CD4-positive, alpha-beta memory T cell (primary cell): ENCODE results near the gene GNPTAB. TPM values are rescaled to one million over a fixed set of nuclear protein-coding genes. Genes with fewer than 3 reads are reported as not detected.

Experiments
- CTCF ChIA-PET: fragments of 350-600 bp; sonication (Branson Sonifier 250); formaldehyde crosslinking; loops from one replicate; lab custom pipeline; 2021; ENCODE audit warnings: inconsistent platforms; ENCODE audit not compliant: partially characterized antibody; lab: Charles Lee
- POLR2A ChIA-PET: fragments of 350-600 bp; sonication (Branson Sonifier 250); formaldehyde crosslinking; loops from one replicate; lab custom pipeline; 2021; ENCODE audit not compliant: partially characterized antibody; lab: Charles Lee
- DNase-seq, 5 donors: peaks; one replicate each; pipeline versions ENCODE4 v3.0.0 to v3.0.0-alpha.2; 2020 to 2022; ENCODE audit warnings: mixed read lengths in 1 of 5
- H3K27ac ChIP-seq: one replicate; pipeline ENCODE4 v1.7.0; 2013; ENCODE audit warnings: low read depth, low read length
- H3K27me3 ChIP-seq: 2 replicates; pipeline ENCODE4 v1.7.0; 2013; ENCODE audit warnings: mild to moderate bottlenecking, low read length, moderate library complexity; ENCODE audit not compliant: insufficient read depth
- H3K36me3 ChIP-seq: 2 replicates; pipeline ENCODE4 v1.7.0; 2013; ENCODE audit warnings: mild to moderate bottlenecking, low read length, moderate library complexity; ENCODE audit not compliant: insufficient read depth
- H3K4me1 ChIP-seq: 2 replicates; pipeline ENCODE4 v1.7.0; 2013; ENCODE audit warnings: mild to moderate bottlenecking, low read length, moderate library complexity; ENCODE audit not compliant: insufficient read depth
- H3K4me3 ChIP-seq, 2 donors: one replicate each; pipeline ENCODE4 v1.7.0; 2013; ENCODE audit warnings: low read length in 2 of 2, mild to moderate bottlenecking in 1 of 2
- H3K9me3 ChIP-seq, 2 donors: one replicate each; pipeline ENCODE4 v1.7.0; 2013; ENCODE audit warnings: low read length in 2 of 2, control low read depth in 1 of 2; ENCODE audit not compliant: control insufficient read depth in 1 of 2
- H3K27ac Mint-ChIP-seq, 7 donors: one replicate each; pipeline ENCODE4 v1.8.0; 2020 to 2021; ENCODE audit warnings: mixed read lengths in 7 of 7, mild to moderate bottlenecking in 6 of 7, inconsistent platforms in 3 of 7, moderate library complexity in 3 of 7
- H3K27me3 Mint-ChIP-seq, 2 donors: one replicate each; pipeline ENCODE4 v1.8.0; 2020 to 2021; ENCODE audit warnings: mixed read lengths in 2 of 2
- H3K36me3 Mint-ChIP-seq, 2 donors: one replicate each; pipeline ENCODE4 v1.8.0; 2020 to 2021; ENCODE audit warnings: mixed read lengths in 2 of 2, inconsistent platforms in 1 of 2, mild to moderate bottlenecking in 1 of 2
- H3K4me1 Mint-ChIP-seq, 4 donors: one replicate each; pipeline ENCODE4 v1.8.0; 2020 to 2021; ENCODE audit warnings: mixed read lengths in 4 of 4, mild to moderate bottlenecking in 1 of 4
- H3K4me3 Mint-ChIP-seq, 8 donors: one replicate each; pipeline ENCODE4 v1.8.0; 2020 to 2021; ENCODE audit warnings: mixed read lengths in 8 of 8, mild to moderate bottlenecking in 7 of 8, moderate library complexity in 6 of 8, inconsistent platforms in 3 of 8
- H3K9me3 Mint-ChIP-seq, 8 donors: one replicate each; pipeline ENCODE4 v1.8.0; 2020 to 2021; ENCODE audit warnings: mixed read lengths in 8 of 8, mild to moderate bottlenecking in 5 of 8, inconsistent platforms in 3 of 8, moderate library complexity in 1 of 8
- intact Hi-C: fragments of 100-400 bp; cut with micrococcal nuclease; formaldehyde crosslinking; loops from one replicate; pipeline ENCODE4 v1.15.1; 2023
- polyA plus RNA-seq, 2 donors: library from polyadenylated mRNA; unstranded; fragments of 300-500 nt; fragmentation: Illumina TruSeq; gene quantifications; one replicate each; pipeline ENCODE4 v1.2.3, GENCODE V29; 2021
- total RNA-seq, 2 experiments: library from RNA; stranded (reverse); gene quantifications; one replicate each; pipeline ENCODE4 v1.2.3, GENCODE V29; 2021

GNPTAB gene
- total and polyA plus RNA-seq, 4 experiments from 2014 or later: 15.3 to 42.8 (median 34.1) TPM

DNA sequence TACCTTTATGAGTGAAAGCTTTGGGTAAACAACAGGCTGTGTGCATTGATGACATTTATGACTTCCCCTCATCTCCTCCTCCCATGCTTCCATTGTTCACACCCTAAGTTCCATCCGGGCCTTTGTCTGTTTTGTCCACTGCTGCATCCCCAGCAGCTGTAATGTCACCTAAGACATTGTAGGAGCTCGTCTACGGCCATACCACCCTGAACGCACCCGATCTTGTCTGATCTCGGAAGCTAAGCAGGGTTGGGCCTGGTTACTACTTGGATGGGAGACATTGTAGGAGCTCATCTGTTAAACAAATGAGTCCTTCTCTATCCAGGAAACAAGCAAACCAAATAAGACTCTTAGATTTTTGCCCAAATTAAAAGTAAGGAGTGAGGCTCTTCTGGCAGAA is 51.1 kb downstream of the GNPTAB start:
- Histone ChIP-seq H3K27ac (no peak overlapping the region), H3K4me1 (no peaks in the 10 kb centered on the region), H3K4me3 (no peak overlapping the region), H3K9me3 (no peaks in the 10 kb centered on the region), H3K27me3 (no peaks in the 10 kb centered on the region), H3K36me3 (peaks cover 14% of the 10 kb centered on the region)
- ChIA-PET CTCF (interaction anchor here (1.0 to 7.5 kb wide), 7 partner anchors 11 to 60 kb away, joined by 3 to 97 read pairs (median 5); partner anchors contain the start of gene GNPTAB), POLR2A (no interaction called here)
- Mint-ChIP-seq H3K27me3 (no peaks in the 10 kb centered on the region), H3K4me1 (peaks cover 0 to 6% (median 1%) of the 10 kb centered on the region in 4 donors), H3K4me3 (no peak overlapping the region), H3K27ac (peak overlapping the region in 2 of 7 donors; percentile 15 to 61), H3K9me3 (no peaks in the 10 kb centered on the region), H3K36me3 (peaks cover 13 to 50% of the 10 kb centered on the region in 2 donors)
- intact Hi-C loops: loop anchor here (10.0 kb wide), 1 partner anchor 285 kb away; the partner anchor contains the start of gene WASHC3
- no peak for DNase-seq

DNA sequence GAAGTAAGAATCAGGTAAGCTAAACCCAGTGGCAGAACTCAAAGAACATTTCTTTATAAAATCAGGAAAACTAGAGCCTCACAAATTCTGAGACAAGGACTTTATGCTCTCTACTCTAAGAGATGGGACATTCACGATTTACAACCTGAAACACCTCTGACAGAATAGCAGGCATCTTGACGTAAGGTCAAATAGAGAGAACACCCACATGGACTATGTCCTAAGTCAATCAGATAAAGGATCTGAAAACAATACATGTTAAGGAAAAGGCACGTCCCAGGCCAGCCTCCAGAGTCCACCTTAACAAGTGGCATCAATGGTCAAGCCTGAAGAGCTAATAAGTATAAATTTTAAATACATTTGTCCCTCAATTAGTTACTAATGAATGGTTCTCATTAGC is 51.6 kb downstream of the GNPTAB start:
- no peaks in the 10 kb centered on the region for H3K27me3 Mint-ChIP-seq
- CTCF ChIA-PET: interaction anchor here (1.0 to 7.5 kb wide), 6 partner anchors 10 to 60 kb away, joined by 3 to 97 read pairs (median 7); partner anchors contain the start of gene GNPTAB
- H3K4me1 ChIP-seq: no peaks in the 10 kb centered on the region
- H3K4me1 Mint-ChIP-seq: peaks cover 0 to 6% (median 1%) of the 10 kb centered on the region in 4 donors
- H3K27me3 ChIP-seq: no peaks in the 10 kb centered on the region
- H3K9me3 Mint-ChIP-seq: no peaks in the 10 kb centered on the region
- intact Hi-C loops: loop anchor here (10.0 kb wide), 1 partner anchor 286 kb away; the partner anchor contains the start of gene WASHC3
- no peak overlapping the region for H3K4me3 ChIP-seq
- no peak overlapping the region for H3K27ac ChIP-seq
- H3K9me3 ChIP-seq: no peaks in the 10 kb centered on the region
- no peak overlapping the region for H3K4me3 Mint-ChIP-seq
- no peak for DNase-seq
- H3K36me3 ChIP-seq: peaks cover 14% of the 10 kb centered on the region
- peak overlapping the region in 4 of 7 donors; percentile 55 to 85 (median 62) for H3K27ac Mint-ChIP-seq
- H3K36me3 Mint-ChIP-seq: peaks cover 8 to 46% of the 10 kb centered on the region in 2 donors
- POLR2A ChIA-PET: no interaction called here

DNA sequence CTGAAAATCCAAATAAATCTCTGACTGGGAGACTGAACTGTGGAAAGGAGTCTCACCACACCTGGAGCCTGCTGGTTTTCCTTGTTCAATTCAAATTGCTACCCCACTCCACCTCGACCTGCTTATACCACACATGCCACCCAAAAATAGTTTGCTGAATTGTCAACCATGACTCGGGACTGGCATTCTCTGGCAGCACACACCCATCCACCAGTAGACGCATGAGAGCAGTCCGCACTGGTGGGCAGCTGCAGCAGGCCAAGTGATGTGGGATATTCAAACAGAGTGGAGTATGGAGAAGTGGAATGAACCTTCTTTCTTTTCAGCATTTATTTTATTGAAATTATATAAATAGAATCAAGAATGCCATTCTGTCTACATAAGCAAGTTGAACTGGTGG is 52.8 kb downstream of the GNPTAB start:
- H3K4me1 Mint-ChIP-seq: peaks cover 0 to 8% (median 2%) of the 10 kb centered on the region in 4 donors
- peak overlapping the region in 2 of 7 donors; percentile 13 to 20 for H3K27ac Mint-ChIP-seq
- intact Hi-C loops: loop anchor here (10.0 kb wide), 1 partner anchor 287 kb away; the partner anchor contains the start of gene WASHC3
- Histone ChIP-seq H3K27me3 (no peaks in the 10 kb centered on the region), H3K4me1 (no peaks in the 10 kb centered on the region), H3K36me3 (peaks cover 14% of the 10 kb centered on the region), H3K27ac (no peak overlapping the region), H3K9me3 (no peaks in the 10 kb centered on the region), H3K4me3 (no peak overlapping the region)
- POLR2A ChIA-PET: no interaction called here
- H3K4me3 Mint-ChIP-seq: no peak overlapping the region
- no peaks in the 10 kb centered on the region for H3K9me3 Mint-ChIP-seq
- H3K27me3 Mint-ChIP-seq: no peaks in the 10 kb centered on the region
- no peak for DNase-seq
- peaks cover 4 to 44% of the 10 kb centered on the region in 2 donors for H3K36me3 Mint-ChIP-seq
- CTCF ChIA-PET: interaction anchor here (1.0 to 7.5 kb wide), 4 partner anchors 18 to 62 kb away, joined by 3 to 97 read pairs (median 8); partner anchors contain the start of gene GNPTAB

GRCh38 chr12:101777485-101777884 is 53.3 kb downstream of the GNPTAB start:
- H3K4me1 ChIP-seq: no peaks in the 10 kb centered on the region
- POLR2A ChIA-PET: interaction anchor here (2.5 kb wide), 1 partner anchor 53 kb away, joined by 10 read pairs; the partner anchor contains the start of gene GNPTAB
- CTCF ChIA-PET: interaction anchor here (1.0 to 7.5 kb wide), 4 partner anchors 18 to 62 kb away, joined by 3 to 97 read pairs (median 8); partner anchors contain the start of gene GNPTAB
- intact Hi-C loops: loop anchor here (10.0 kb wide), 1 partner anchor 287 kb away; the partner anchor contains the start of gene WASHC3
- no peaks in the 10 kb centered on the region for H3K9me3 ChIP-seq
- Mint-ChIP-seq H3K36me3 (peaks cover 4 to 39% of the 10 kb centered on the region in 2 donors), H3K4me1 (peaks cover 0 to 7% (median 2%) of the 10 kb centered on the region in 4 donors), H3K4me3 (no peak overlapping the region), H3K9me3 (peaks cover 0 to under 1% (median 0%) of the 10 kb centered on the region in 8 donors), H3K27ac (peak overlapping the region in 3 of 7 donors; percentile 13 to 77 (median 60)), H3K27me3 (no peaks in the 10 kb centered on the region)
- H3K4me3 ChIP-seq: no peak overlapping the region
- DNase-seq: no peak
- H3K27ac ChIP-seq: no peak overlapping the region
- H3K27me3 ChIP-seq: no peaks in the 10 kb centered on the region
- H3K36me3 ChIP-seq: peaks cover 14% of the 10 kb centered on the region

- no peak overlapping the region for H3K4me3 Mint-ChIP-seq
- H3K27ac Mint-ChIP-seq: peak overlapping the region in 2 of 7 donors; percentile 7 to 49
- POLR2A ChIA-PET: interaction anchor here (0.6 to 2.5 kb wide), 2 partner anchors 54 to 64 kb away, joined by 3 to 10 read pairs; partner anchors contain the start of gene GNPTAB
Measured at GRCh38 chr12:101775816-101776215, 54.9 kb downstream of the GNPTAB start.

GRCh38 chr12:101773650-101774162 is 57.1 kb downstream of the GNPTAB start:
- POLR2A ChIA-PET: interaction anchor here (0.6 to 1.9 kb wide), 7 partner anchors 47 to 104 kb away, joined by 3 to 21 read pairs (median 3); partner anchors contain the start of gene GNPTAB
- DNase-seq: peak; percentile 47 to 72 (median 69)
- intact Hi-C loops: loop anchor here (1.0 to 10.0 kb wide), 4 partner anchors 58 to 291 kb away; partner anchors contain the start of gene WASHC3
- no peak overlapping the region for H3K4me3 Mint-ChIP-seq
- no peaks in the 10 kb centered on the region for H3K27me3 Mint-ChIP-seq
- H3K9me3 ChIP-seq: no peaks in the 10 kb centered on the region
- H3K4me3 ChIP-seq: no peak overlapping the region
- H3K4me1 ChIP-seq: no peaks in the 10 kb centered on the region
- no peak overlapping the region for H3K27ac ChIP-seq
- peaks cover 0 to 2% (median 0%) of the 10 kb centered on the region in 8 donors for H3K9me3 Mint-ChIP-seq
- peak overlapping the region in 2 of 7 donors; percentile 3 to 69 for H3K27ac Mint-ChIP-seq
- peaks cover 0 to 4% (median 2%) of the 10 kb centered on the region in 4 donors for H3K4me1 Mint-ChIP-seq
- peaks cover 5 to 46% of the 10 kb centered on the region in 2 donors for H3K36me3 Mint-ChIP-seq
- no peaks in the 10 kb centered on the region for H3K27me3 ChIP-seq
- CTCF ChIA-PET: interaction anchor here (0.6 to 6.5 kb wide), 16 partner anchors 12 to 359 kb away, joined by 3 to 458 read pairs (median 4); partner anchors contain the start of genes DRAM1 and GNPTAB
- H3K36me3 ChIP-seq: peaks cover 22% of the 10 kb centered on the region

More at GRCh38 chr12:101775816-101776215, 54.9 kb downstream of the GNPTAB start:
- no peaks in the 10 kb centered on the region for H3K4me1 ChIP-seq
- no peak for DNase-seq
- no peak overlapping the region for H3K27ac ChIP-seq
- Mint-ChIP-seq H3K4me1 (peaks cover 0 to 4% (median 2%) of the 10 kb centered on the region in 4 donors), H3K9me3 (peaks cover 0 to 2% (median 0%) of the 10 kb centered on the region in 8 donors), H3K36me3 (peaks cover 4 to 44% of the 10 kb centered on the region in 2 donors), H3K27me3 (no peaks in the 10 kb centered on the region)
- no peaks in the 10 kb centered on the region for H3K9me3 ChIP-seq
- H3K27me3 ChIP-seq: no peaks in the 10 kb centered on the region
- H3K36me3 ChIP-seq: peaks cover 15% of the 10 kb centered on the region
- CTCF ChIA-PET: interaction anchor here (0.8 to 7.5 kb wide), 8 partner anchors 9 to 64 kb away, joined by 3 to 97 read pairs (median 4); partner anchors contain the start of gene GNPTAB
- no peak overlapping the region for H3K4me3 ChIP-seq
- intact Hi-C loops: loop anchor here (10.0 kb wide), 1 partner anchor 289 kb away; the partner anchor contains the start of gene WASHC3
